HEK293 (cell line): ENCODE measurements around the gene GRAP2.

Experiments used
- CTCF ChIA-PET: fragments of 350-600 bp; formaldehyde crosslinking; extraction: SDS; loops from one replicate; lab custom pipeline; 2021; ENCODE audit warnings: antibody characterized with exemption; lab: Yijun Ruan, JAX
- POLR2A ChIA-PET: fragments of 300-600 bp; formaldehyde crosslinking; extraction: SDS; loops from one replicate; lab custom pipeline; 2020; ENCODE audit warnings: antibody characterized with exemption, inconsistent platforms; lab: Yijun Ruan, JAX
- H3K27ac ChIP-seq: fragments of 200-500 bp; sonication (Bioruptor generic); 2 replicates; pipeline ENCODE4 v1.5.1; 2014; ENCODE audit warnings: low read depth, low read length, control low read depth, inconsistent platforms; ENCODE audit errors: extremely low read depth
- H3K36me3 ChIP-seq, 2 experiments: fragments of 200-500 bp in 1 of 2; sonication (Bioruptor generic) in 1 of 2; 1 replicate in 1 of 2; 2 replicates in 1 of 2; pipeline ENCODE4 v1.5.1; 2014 to 2017; ENCODE audit warnings: inconsistent platforms in 2 of 2, low read length in 2 of 2; ENCODE audit not compliant: control insufficient read depth in 2 of 2, insufficient read depth in 1 of 2
- H3K4me1 ChIP-seq: fragments of 200-500 bp; sonication (Bioruptor generic); 2 replicates; pipeline ENCODE4 v1.5.1; 2014; ENCODE audit warnings: mild to moderate bottlenecking, low read length, inconsistent platforms; ENCODE audit not compliant: control insufficient read depth, insufficient read depth
- H3K4me3 ChIP-seq: 2 replicates; pipeline ENCODE4 v1.5.1; 2011; ENCODE audit warnings: low read depth, mild to moderate bottlenecking, control low read depth, low read length, moderate library complexity
- H3K9me3 ChIP-seq: fragments of 200-500 bp; sonication (Bioruptor generic); 2 replicates; pipeline ENCODE4 v1.5.1; 2014; ENCODE audit warnings: low read depth, low read length, inconsistent platforms; ENCODE audit not compliant: control insufficient read depth, insufficient read depth
- ZBTB8A ChIP-seq: fragments of 450-650 bp; formaldehyde crosslinking; IDR thresholded peaks from 2 replicates; pipeline ENCODE4 v1.5.1; 2016; ENCODE audit warnings: missing biosample characterization, missing genetic modification characterization
- ZNF112 ChIP-seq: fragments of 450-650 bp; formaldehyde crosslinking; IDR thresholded peaks from 2 replicates; pipeline ENCODE4 v1.5.0; 2017; ENCODE audit warnings: missing biosample characterization, missing genetic modification characterization
- ZNF146 ChIP-seq: fragments of 450-650 bp; formaldehyde crosslinking; IDR thresholded peaks from 2 replicates; pipeline ENCODE4 v1.5.1; 2016; ENCODE audit warnings: missing biosample characterization, missing genetic modification characterization
- ZNF366 ChIP-seq: fragments of 450-650 bp; formaldehyde crosslinking; conservative IDR thresholded peaks from 2 replicates; pipeline ENCODE4 v1.5.1; 2016; ENCODE audit warnings: missing biosample characterization, missing genetic modification characterization
- ZNF530 ChIP-seq: fragments of 450-650 bp; formaldehyde crosslinking; IDR thresholded peaks from 2 replicates; pipeline ENCODE4 v1.5.1; 2016; ENCODE audit warnings: low read depth, missing biosample characterization, missing genetic modification characterization
- ZNF561 ChIP-seq: fragments of 450-650 bp; IDR thresholded peaks from 2 replicates; pipeline ENCODE4 v1.5.1; 2018; ENCODE audit warnings: missing biosample characterization, missing genetic modification characterization, borderline replicate concordance
- ZNF621 ChIP-seq: fragments of 450-650 bp; formaldehyde crosslinking; IDR thresholded peaks from 2 replicates; pipeline ENCODE4 v1.5.1; 2017; ENCODE audit warnings: missing biosample characterization, missing genetic modification characterization
- ZNF76 ChIP-seq: fragments of 450-650 bp; formaldehyde crosslinking; IDR thresholded peaks from 2 replicates; pipeline ENCODE4; 2016; ENCODE audit warnings: low read depth, missing biosample characterization, missing genetic modification characterization, borderline replicate concordance
- ZNF785 ChIP-seq: fragments of 450-650 bp; formaldehyde crosslinking; IDR thresholded peaks from 2 replicates; pipeline ENCODE4 v1.5.1; 2016; ENCODE audit warnings: missing biosample characterization, missing genetic modification characterization
- TF ChIP-seq, protein P1 (sequence below): fragments of 450-650 bp; formaldehyde crosslinking; IDR thresholded peaks from 2 replicates; pipeline ENCODE4 v1.5.1; 2016; ENCODE audit warnings: missing biosample characterization, missing genetic modification characterization
- TF ChIP-seq, protein P2 (sequence below): fragments of 450-650 bp; formaldehyde crosslinking; IDR thresholded peaks from 2 replicates; pipeline ENCODE4 v1.5.1; 2017; ENCODE audit warnings: missing biosample characterization, missing genetic modification characterization
- TF ChIP-seq, protein P3 (sequence below): fragments of 450-650 bp; formaldehyde crosslinking; IDR thresholded peaks from 2 replicates; pipeline ENCODE4 v1.5.1; 2016; ENCODE audit warnings: missing biosample characterization, missing genetic modification characterization
- TF ChIP-seq, protein P4 (sequence below): fragments of 450-650 bp; formaldehyde crosslinking; IDR thresholded peaks from 2 replicates; pipeline ENCODE4 v1.5.1; 2016; ENCODE audit warnings: missing biosample characterization, missing genetic modification characterization
- TF ChIP-seq, protein P5 (sequence below): fragments of 450-650 bp; formaldehyde crosslinking; IDR thresholded peaks from 2 replicates; pipeline ENCODE4 v1.5.1; 2016; ENCODE audit warnings: missing biosample characterization, missing genetic modification characterization, borderline replicate concordance

Gene GRAP2

DNA sequence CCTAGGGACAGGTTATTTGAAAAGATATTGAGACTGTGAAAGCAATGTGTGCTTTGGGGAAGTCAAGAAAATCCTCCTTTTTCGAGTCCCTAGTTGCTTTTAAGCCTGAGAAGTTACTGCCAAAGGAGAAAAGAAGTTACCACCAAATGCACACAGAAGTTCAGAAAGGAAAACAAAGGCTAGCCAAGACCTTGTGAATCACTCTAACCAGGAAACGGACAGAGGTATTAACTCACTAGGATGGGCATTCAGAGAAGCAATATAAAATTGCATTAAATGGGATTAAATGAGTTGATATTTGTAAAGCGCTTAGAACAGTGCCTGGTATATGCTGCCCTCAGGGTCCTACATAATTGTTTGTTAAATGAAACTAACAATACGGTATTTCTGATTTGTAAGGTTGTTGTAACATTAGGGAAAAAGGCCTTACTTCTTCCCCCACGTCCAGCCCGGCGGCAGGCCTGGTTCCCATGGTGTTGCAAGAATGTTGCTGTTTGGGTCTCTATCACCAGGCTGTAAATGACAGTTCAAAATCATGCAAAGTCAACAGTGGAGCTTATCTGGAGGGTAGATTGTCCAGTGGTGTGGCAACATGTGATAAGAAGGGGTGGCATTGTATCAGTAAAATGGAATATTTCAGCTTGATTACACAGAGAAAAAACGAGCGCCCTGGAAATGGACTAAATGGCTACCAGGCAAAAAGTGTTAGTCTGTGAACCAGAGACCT is 66.4 kb downstream of the GRAP2 start (continued):
- TF ChIP-seq, protein P1, sequence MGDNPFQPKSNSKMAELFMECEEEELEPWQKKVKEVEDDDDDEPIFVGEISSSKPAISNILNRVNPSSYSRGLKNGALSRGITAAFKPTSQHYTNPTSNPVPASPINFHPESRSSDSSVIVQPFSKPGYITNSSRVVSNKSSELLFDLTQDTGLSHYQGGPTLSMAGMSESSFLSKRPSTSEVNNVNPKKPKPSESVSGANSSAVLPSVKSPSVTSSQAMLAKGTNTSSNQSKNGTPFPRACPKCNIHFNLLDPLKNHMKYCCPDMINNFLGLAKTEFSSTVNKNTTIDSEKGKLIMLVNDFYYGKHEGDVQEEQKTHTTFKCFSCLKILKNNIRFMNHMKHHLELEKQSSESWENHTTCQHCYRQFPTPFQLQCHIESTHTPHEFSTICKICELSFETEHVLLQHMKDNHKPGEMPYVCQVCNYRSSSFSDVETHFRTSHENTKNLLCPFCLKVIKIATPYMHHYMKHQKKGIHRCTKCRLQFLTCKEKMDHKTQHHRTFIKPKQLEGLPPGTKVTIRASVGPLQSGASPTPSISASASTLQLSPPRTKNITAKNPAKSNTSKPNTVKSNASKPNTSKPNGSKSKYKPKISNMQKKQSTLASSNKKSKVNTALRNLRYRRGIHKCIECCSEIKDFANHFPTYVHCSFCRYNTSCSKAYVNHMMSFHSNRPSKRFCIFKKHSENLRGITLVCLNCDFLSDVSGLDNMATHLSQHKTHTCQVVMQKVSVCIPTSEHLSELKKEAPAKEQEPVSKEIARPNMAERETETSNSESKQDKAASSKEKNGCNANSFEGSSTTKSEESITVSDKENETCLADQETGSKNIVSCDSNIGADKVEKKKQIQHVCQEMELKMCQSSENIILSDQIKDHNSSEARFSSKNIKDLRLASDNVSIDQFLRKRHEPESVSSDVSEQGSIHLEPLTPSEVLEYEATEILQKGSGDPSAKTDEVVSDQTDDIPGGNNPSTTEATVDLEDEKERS, result no peak

DNA sequence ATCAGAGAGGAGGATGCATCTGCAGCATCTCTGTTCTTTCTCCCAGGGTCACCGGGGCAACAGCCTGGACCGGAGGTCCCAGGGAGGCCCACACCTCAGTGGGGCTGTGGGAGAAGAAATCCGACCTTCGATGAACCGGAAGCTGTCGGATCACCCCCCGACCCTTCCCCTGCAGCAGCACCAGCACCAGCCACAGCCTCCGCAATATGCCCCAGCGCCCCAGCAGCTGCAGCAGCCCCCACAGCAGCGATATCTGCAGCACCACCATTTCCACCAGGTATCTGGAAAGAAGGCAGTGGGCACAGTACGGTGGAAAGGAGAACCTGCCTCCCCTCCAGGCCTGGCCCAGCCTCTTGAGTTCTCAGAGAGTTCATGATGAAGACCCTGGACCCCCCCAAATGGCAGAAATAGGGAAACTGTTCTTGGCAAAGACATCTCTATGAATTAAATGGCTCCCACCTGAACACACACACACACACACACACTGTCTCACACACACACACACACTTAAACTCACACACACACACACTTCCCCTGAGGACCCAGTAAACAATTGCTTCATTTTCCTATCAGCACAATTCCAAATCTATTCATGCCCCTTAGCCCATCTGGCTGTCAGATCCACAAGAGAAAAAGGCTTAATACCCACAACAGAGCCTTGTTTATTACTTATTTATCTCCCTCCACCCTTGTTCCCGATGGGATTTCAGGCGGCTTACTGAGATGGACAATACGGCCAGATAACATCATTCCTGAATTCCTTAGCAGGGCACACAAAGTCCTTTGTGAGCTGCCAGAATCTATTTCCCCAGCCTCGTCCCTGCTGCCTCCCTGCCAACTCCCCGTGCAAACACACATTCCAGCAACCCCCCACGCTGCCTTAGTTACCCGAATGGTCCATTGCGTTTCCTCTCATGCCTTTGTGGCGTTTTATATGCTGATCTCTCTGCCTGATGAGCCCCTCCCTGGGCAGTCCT is 67.4 kb downstream of the GRAP2 start:
- Histone ChIP-seq H3K9me3 (no peaks in the 10 kb centered on the region), H3K36me3 (no peaks in the 10 kb centered on the region), H3K27ac (no peak overlapping the region), H3K4me1 (no peaks in the 10 kb centered on the region), H3K4me3 (no peak overlapping the region)
- POLR2A ChIA-PET, result no interaction called here
- TF ChIP-seq, protein P2, sequence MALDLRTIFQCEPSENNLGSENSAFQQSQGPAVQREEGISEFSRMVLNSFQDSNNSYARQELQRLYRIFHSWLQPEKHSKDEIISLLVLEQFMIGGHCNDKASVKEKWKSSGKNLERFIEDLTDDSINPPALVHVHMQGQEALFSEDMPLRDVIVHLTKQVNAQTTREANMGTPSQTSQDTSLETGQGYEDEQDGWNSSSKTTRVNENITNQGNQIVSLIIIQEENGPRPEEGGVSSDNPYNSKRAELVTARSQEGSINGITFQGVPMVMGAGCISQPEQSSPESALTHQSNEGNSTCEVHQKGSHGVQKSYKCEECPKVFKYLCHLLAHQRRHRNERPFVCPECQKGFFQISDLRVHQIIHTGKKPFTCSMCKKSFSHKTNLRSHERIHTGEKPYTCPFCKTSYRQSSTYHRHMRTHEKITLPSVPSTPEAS (tag by site-specific recombination), result peak; percentile 64
- no peak for TF ChIP-seq ZNF112 (tag by site-specific recombination)
- CTCF ChIA-PET, result interaction anchor here (0.6 kb wide), 2 partner anchors 78 to 922 kb away, joined by 3 to 4 read pairs; no protein-coding TSS in a partner anchor

DNA sequence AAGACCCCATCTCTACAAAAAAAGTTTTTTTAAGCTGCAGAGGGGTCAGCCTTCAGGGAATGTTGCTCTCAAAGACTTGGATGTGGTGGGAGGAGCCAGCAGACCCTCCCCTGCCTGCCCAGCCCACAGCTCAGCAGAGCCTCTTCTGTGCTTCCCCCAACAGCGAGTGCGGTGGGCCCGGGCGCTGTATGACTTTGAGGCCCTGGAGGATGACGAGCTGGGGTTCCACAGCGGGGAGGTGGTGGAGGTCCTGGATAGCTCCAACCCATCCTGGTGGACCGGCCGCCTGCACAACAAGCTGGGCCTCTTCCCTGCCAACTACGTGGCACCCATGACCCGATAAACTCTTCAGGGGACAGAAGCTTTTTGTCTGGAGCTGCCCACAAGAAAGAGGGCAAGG is 69.9 kb downstream of the GRAP2 start:
- H3K4me1 ChIP-seq, result no peaks in the 10 kb centered on the region
- ChIA-PET POLR2A (no interaction called here), CTCF (interaction anchor here (0.7 kb wide), 1 partner anchor 28 kb away, joined by 3 read pairs; no protein-coding TSS in a partner anchor)
- no peaks in the 10 kb centered on the region for H3K36me3 ChIP-seq
- no peak overlapping the region for H3K27ac ChIP-seq
- H3K4me3 ChIP-seq, result no peak overlapping the region
- H3K9me3 ChIP-seq, result no peaks in the 10 kb centered on the region
- TF ChIP-seq, protein P3, sequence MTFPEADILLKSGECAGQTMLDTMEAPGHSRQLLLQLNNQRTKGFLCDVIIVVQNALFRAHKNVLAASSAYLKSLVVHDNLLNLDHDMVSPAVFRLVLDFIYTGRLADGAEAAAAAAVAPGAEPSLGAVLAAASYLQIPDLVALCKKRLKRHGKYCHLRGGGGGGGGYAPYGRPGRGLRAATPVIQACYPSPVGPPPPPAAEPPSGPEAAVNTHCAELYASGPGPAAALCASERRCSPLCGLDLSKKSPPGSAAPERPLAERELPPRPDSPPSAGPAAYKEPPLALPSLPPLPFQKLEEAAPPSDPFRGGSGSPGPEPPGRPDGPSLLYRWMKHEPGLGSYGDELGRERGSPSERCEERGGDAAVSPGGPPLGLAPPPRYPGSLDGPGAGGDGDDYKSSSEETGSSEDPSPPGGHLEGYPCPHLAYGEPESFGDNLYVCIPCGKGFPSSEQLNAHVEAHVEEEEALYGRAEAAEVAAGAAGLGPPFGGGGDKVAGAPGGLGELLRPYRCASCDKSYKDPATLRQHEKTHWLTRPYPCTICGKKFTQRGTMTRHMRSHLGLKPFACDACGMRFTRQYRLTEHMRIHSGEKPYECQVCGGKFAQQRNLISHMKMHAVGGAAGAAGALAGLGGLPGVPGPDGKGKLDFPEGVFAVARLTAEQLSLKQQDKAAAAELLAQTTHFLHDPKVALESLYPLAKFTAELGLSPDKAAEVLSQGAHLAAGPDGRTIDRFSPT, result no peak
- TF ChIP-seq ZNF785 (tag by site-specific recombination) (no peak), ZBTB8A (no peak), ZNF366 (tag by site-specific recombination) (no peak), ZNF76 (tag by site-specific recombination) (no peak), ZNF146 (no peak), ZNF621 (no peak), ZNF561 (no peak), ZNF530 (no peak)
- TF ChIP-seq, protein P4, sequence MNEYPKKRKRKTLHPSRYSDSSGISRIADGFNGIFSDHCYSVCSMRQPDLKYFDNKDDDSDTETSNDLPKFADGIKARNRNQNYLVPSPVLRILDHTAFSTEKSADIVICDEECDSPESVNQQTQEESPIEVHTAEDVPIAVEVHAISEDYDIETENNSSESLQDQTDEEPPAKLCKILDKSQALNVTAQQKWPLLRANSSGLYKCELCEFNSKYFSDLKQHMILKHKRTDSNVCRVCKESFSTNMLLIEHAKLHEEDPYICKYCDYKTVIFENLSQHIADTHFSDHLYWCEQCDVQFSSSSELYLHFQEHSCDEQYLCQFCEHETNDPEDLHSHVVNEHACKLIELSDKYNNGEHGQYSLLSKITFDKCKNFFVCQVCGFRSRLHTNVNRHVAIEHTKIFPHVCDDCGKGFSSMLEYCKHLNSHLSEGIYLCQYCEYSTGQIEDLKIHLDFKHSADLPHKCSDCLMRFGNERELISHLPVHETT (tag by site-specific recombination), result no peak
- TF ChIP-seq, protein P5, sequence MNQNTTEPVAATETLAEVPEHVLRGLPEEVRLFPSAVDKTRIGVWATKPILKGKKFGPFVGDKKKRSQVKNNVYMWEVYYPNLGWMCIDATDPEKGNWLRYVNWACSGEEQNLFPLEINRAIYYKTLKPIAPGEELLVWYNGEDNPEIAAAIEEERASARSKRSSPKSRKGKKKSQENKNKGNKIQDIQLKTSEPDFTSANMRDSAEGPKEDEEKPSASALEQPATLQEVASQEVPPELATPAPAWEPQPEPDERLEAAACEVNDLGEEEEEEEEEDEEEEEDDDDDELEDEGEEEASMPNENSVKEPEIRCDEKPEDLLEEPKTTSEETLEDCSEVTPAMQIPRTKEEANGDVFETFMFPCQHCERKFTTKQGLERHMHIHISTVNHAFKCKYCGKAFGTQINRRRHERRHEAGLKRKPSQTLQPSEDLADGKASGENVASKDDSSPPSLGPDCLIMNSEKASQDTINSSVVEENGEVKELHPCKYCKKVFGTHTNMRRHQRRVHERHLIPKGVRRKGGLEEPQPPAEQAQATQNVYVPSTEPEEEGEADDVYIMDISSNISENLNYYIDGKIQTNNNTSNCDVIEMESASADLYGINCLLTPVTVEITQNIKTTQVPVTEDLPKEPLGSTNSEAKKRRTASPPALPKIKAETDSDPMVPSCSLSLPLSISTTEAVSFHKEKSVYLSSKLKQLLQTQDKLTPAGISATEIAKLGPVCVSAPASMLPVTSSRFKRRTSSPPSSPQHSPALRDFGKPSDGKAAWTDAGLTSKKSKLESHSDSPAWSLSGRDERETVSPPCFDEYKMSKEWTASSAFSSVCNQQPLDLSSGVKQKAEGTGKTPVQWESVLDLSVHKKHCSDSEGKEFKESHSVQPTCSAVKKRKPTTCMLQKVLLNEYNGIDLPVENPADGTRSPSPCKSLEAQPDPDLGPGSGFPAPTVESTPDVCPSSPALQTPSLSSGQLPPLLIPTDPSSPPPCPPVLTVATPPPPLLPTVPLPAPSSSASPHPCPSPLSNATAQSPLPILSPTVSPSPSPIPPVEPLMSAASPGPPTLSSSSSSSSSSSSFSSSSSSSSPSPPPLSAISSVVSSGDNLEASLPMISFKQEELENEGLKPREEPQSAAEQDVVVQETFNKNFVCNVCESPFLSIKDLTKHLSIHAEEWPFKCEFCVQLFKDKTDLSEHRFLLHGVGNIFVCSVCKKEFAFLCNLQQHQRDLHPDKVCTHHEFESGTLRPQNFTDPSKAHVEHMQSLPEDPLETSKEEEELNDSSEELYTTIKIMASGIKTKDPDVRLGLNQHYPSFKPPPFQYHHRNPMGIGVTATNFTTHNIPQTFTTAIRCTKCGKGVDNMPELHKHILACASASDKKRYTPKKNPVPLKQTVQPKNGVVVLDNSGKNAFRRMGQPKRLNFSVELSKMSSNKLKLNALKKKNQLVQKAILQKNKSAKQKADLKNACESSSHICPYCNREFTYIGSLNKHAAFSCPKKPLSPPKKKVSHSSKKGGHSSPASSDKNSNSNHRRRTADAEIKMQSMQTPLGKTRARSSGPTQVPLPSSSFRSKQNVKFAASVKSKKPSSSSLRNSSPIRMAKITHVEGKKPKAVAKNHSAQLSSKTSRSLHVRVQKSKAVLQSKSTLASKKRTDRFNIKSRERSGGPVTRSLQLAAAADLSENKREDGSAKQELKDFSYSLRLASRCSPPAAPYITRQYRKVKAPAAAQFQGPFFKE (tag by site-specific recombination), result no peak
